Hepatic stellate cell (primary cell): ENCODE measurements around the gene RFPL3.
"Not testable (repeated sequence)": the region's sequence is repeated elsewhere in the genome, so short reads cannot be mapped to it uniquely, and the experiment has no call there.

ENCODE experiments used
- DNase-seq: peaks from one replicate; pipeline ENCODE4 v3.0.0; 2011; ENCODE audit warnings: low spot score

Gene RFPL3

GRCh38 chr22:32353840-32354239 lies 3.8 kb upstream of the RFPL3 start:
- DNase-seq = no peak

- DNase-seq = no peak
Measured at GRCh38 chr22:32354360-32355351, 3.0 kb upstream of the RFPL3 start.

GRCh38 chr22:32355760-32356159 lies 1.9 kb upstream of the RFPL3 start:
- DNase-seq = no peak

- not testable (repeated sequence) for DNase-seq
Measured at GRCh38 chr22:32360096-32360495, 2.4 kb downstream of the RFPL3 start.

- no peak for DNase-seq
Measured at GRCh38 chr22:32361257-32361656, 3.6 kb downstream of the RFPL3 start.

- no peak for DNase-seq
Measured at GRCh38 chr22:32364210-32364609, 6.5 kb downstream of the RFPL3 start.

GRCh38 chr22:32375678-32376450 lies 18.2 kb downstream of the RFPL3 start:
- DNase-seq = no peak

GRCh38 chr22:32376681-32377080 lies 19.0 kb downstream of the RFPL3 start:
- no peak for DNase-seq

- peak; percentile 32 for DNase-seq
Measured at GRCh38 chr22:32378707-32379272, 21.1 kb downstream of the RFPL3 start.

- DNase-seq = no peak
Measured at GRCh38 chr22:32380991-32381390, 23.3 kb downstream of the RFPL3 start.

- DNase-seq = no peak
Measured at GRCh38 chr22:32385681-32386080, 28.0 kb downstream of the RFPL3 start.

- no peak for DNase-seq
Measured at GRCh38 chr22:32389685-32390084, 32.0 kb downstream of the RFPL3 start.

- DNase-seq = no peak
Measured at GRCh38 chr22:32395107-32395506, 37.4 kb downstream of the RFPL3 start.

GRCh38 chr22:32396255-32396654 lies 38.6 kb downstream of the RFPL3 start:
- DNase-seq = no peak

- no peak for DNase-seq
Measured at GRCh38 chr22:32396746-32397145, 39.1 kb downstream of the RFPL3 start.

- DNase-seq = no peak
Measured at GRCh38 chr22:32401486-32401885, 43.8 kb downstream of the RFPL3 start.

- DNase-seq = no peak
Measured at GRCh38 chr22:32404021-32404420, 46.4 kb downstream of the RFPL3 start.

GRCh38 chr22:32407312-32407711 lies 49.6 kb downstream of the RFPL3 start:
- no peak for DNase-seq

GRCh38 chr22:32407936-32408335 lies 50.3 kb downstream of the RFPL3 start:
- no peak for DNase-seq

- DNase-seq = no peak
Measured at GRCh38 chr22:32409977-32410376, 52.3 kb downstream of the RFPL3 start.

- DNase-seq = no peak
Measured at GRCh38 chr22:32410459-32410858, 52.8 kb downstream of the RFPL3 start.
